HEK293 (cell line): Measurements from ENCODE around the gene RNF4.

Source experiments
- CTCF ChIA-PET: fragments of 350-600 bp; formaldehyde crosslinking; extraction: SDS; loops from one replicate; lab custom pipeline; 2021; ENCODE audit warnings: antibody characterized with exemption; lab: Yijun Ruan, JAX
- POLR2A ChIA-PET: fragments of 300-600 bp; formaldehyde crosslinking; extraction: SDS; loops from one replicate; lab custom pipeline; 2020; ENCODE audit warnings: antibody characterized with exemption, inconsistent platforms; lab: Yijun Ruan, JAX
- H3K27ac ChIP-seq: fragments of 200-500 bp; sonication (Bioruptor generic); 2 replicates; pipeline ENCODE4 v1.5.1; 2014; ENCODE audit warnings: low read depth, low read length, control low read depth, inconsistent platforms; ENCODE audit errors: extremely low read depth
- H3K36me3 ChIP-seq, 2 experiments: fragments of 200-500 bp in 1 of 2; sonication (Bioruptor generic) in 1 of 2; 1 replicate in 1 of 2; 2 replicates in 1 of 2; pipeline ENCODE4 v1.5.1; 2014 to 2017; ENCODE audit warnings: inconsistent platforms in 2 of 2, low read length in 2 of 2; ENCODE audit not compliant: control insufficient read depth in 2 of 2, insufficient read depth in 1 of 2
- H3K4me1 ChIP-seq: fragments of 200-500 bp; sonication (Bioruptor generic); 2 replicates; pipeline ENCODE4 v1.5.1; 2014; ENCODE audit warnings: mild to moderate bottlenecking, low read length, inconsistent platforms; ENCODE audit not compliant: control insufficient read depth, insufficient read depth
- H3K4me3 ChIP-seq: 2 replicates; pipeline ENCODE4 v1.5.1; 2011; ENCODE audit warnings: low read depth, mild to moderate bottlenecking, control low read depth, low read length, moderate library complexity
- H3K9me3 ChIP-seq: fragments of 200-500 bp; sonication (Bioruptor generic); 2 replicates; pipeline ENCODE4 v1.5.1; 2014; ENCODE audit warnings: low read depth, low read length, inconsistent platforms; ENCODE audit not compliant: control insufficient read depth, insufficient read depth
- HOXC10 ChIP-seq: sonication (generic); formaldehyde crosslinking; IDR thresholded peaks from 2 replicates; pipeline ENCODE4 v1.8.1; 2023; ENCODE audit warnings: mild to moderate bottlenecking, missing genetic modification reagents
- KLF1 ChIP-seq: fragments of 450-650 bp; formaldehyde crosslinking; IDR thresholded peaks from 2 replicates; pipeline ENCODE4 v1.5.1; 2016; ENCODE audit warnings: missing biosample characterization, missing genetic modification characterization
- PRDM6 ChIP-seq: fragments of 450-650 bp; formaldehyde crosslinking; IDR thresholded peaks from 2 replicates; pipeline ENCODE4 v1.5.1; 2017; ENCODE audit warnings: missing biosample characterization, missing genetic modification characterization
- SCRT1 ChIP-seq: fragments of 450-650 bp; formaldehyde crosslinking; IDR thresholded peaks from 2 replicates; pipeline ENCODE4 v1.5.1; 2016; ENCODE audit warnings: missing biosample characterization, missing genetic modification characterization, borderline replicate concordance
- SP2 ChIP-seq: fragments of 450-650 bp; formaldehyde crosslinking; IDR thresholded peaks from 2 replicates; pipeline ENCODE4 v1.5.1; 2016; ENCODE audit warnings: missing biosample characterization, missing genetic modification characterization
- ZBTB48 ChIP-seq: fragments of 450-650 bp; formaldehyde crosslinking; IDR thresholded peaks from 2 replicates; pipeline ENCODE4 v1.5.1; 2016; ENCODE audit warnings: missing biosample characterization, missing genetic modification characterization
- ZFHX2 ChIP-seq: fragments of 450-650 bp; formaldehyde crosslinking; conservative IDR thresholded peaks from 2 replicates; pipeline ENCODE4 v1.5.1; 2016; ENCODE audit warnings: missing biosample characterization, missing genetic modification characterization
- ZFP41 ChIP-seq: fragments of 450-650 bp; formaldehyde crosslinking; IDR thresholded peaks from 2 replicates; pipeline ENCODE4 v1.5.1; 2016; ENCODE audit warnings: missing biosample characterization, missing genetic modification characterization, borderline replicate concordance
- ZNF10 ChIP-seq: fragments of 450-650 bp; formaldehyde crosslinking; IDR thresholded peaks from 2 replicates; pipeline ENCODE4 v1.5.1; 2017; ENCODE audit warnings: missing biosample characterization, missing genetic modification characterization
- ZNF157 ChIP-seq: fragments of 450-650 bp; formaldehyde crosslinking; IDR thresholded peaks from 2 replicates; pipeline ENCODE4 v1.5.1; 2016; ENCODE audit warnings: missing biosample characterization, missing genetic modification characterization
- ZNF16 ChIP-seq: fragments of 450-650 bp; formaldehyde crosslinking; IDR thresholded peaks from 2 replicates; pipeline ENCODE4 v1.5.1; 2016; ENCODE audit warnings: low read depth, missing biosample characterization, missing genetic modification characterization
- ZNF175 ChIP-seq: fragments of 450-650 bp; formaldehyde crosslinking; IDR thresholded peaks from 2 replicates; pipeline ENCODE4 v1.5.1; 2016; ENCODE audit warnings: missing biosample characterization, missing genetic modification characterization
- ZNF23 ChIP-seq: fragments of 450-650 bp; formaldehyde crosslinking; IDR thresholded peaks from 2 replicates; pipeline ENCODE4 v1.5.1; 2016; ENCODE audit warnings: missing biosample characterization, missing genetic modification characterization, borderline replicate concordance
- ZNF341 ChIP-seq: fragments of 450-650 bp; formaldehyde crosslinking; IDR thresholded peaks from 2 replicates; pipeline ENCODE4; 2016; ENCODE audit warnings: low read depth, missing biosample characterization, missing genetic modification characterization
- ZNF362 ChIP-seq: fragments of 450-650 bp; formaldehyde crosslinking; IDR thresholded peaks from 2 replicates; pipeline ENCODE4 v1.5.1; 2016; ENCODE audit warnings: missing biosample characterization, missing genetic modification characterization
- ZNF37A ChIP-seq: fragments of 450-650 bp; IDR thresholded peaks from 2 replicates; pipeline ENCODE4 v1.5.1; 2018; ENCODE audit warnings: missing biosample characterization, missing genetic modification characterization
- ZNF404 ChIP-seq: fragments of 450-650 bp; formaldehyde crosslinking; IDR thresholded peaks from 2 replicates; pipeline ENCODE4 v1.5.1; 2017; ENCODE audit warnings: missing biosample characterization, missing genetic modification characterization
- ZNF48 ChIP-seq: fragments of 450-650 bp; formaldehyde crosslinking; IDR thresholded peaks from 2 replicates; pipeline ENCODE4 v1.5.1; 2016; ENCODE audit warnings: missing biosample characterization, missing genetic modification characterization
- ZNF530 ChIP-seq: fragments of 450-650 bp; formaldehyde crosslinking; IDR thresholded peaks from 2 replicates; pipeline ENCODE4 v1.5.1; 2016; ENCODE audit warnings: low read depth, missing biosample characterization, missing genetic modification characterization
- ZNF555 ChIP-seq: fragments of 450-650 bp; formaldehyde crosslinking; conservative IDR thresholded peaks from 2 replicates; pipeline ENCODE4 v1.5.1; 2017; ENCODE audit warnings: missing biosample characterization, mild to moderate bottlenecking, missing genetic modification characterization, inconsistent platforms
- ZNF560 ChIP-seq: fragments of 450-650 bp; formaldehyde crosslinking; IDR thresholded peaks from 2 replicates; pipeline ENCODE4 v1.5.1; 2017; ENCODE audit warnings: missing biosample characterization, missing genetic modification characterization, borderline replicate concordance
- ZNF600 ChIP-seq: fragments of 450-650 bp; formaldehyde crosslinking; IDR thresholded peaks from 2 replicates; pipeline ENCODE4 v1.5.1; 2016; ENCODE audit warnings: missing biosample characterization, missing genetic modification characterization
- ZNF621 ChIP-seq: fragments of 450-650 bp; formaldehyde crosslinking; IDR thresholded peaks from 2 replicates; pipeline ENCODE4 v1.5.1; 2017; ENCODE audit warnings: missing biosample characterization, missing genetic modification characterization
- ZNF624 ChIP-seq: fragments of 450-650 bp; formaldehyde crosslinking; IDR thresholded peaks from 2 replicates; pipeline ENCODE4 v1.5.1; 2017; ENCODE audit warnings: missing biosample characterization, missing genetic modification characterization
- ZNF768 ChIP-seq: fragments of 450-650 bp; formaldehyde crosslinking; IDR thresholded peaks from 2 replicates; pipeline ENCODE4 v1.5.1; 2018; ENCODE audit warnings: missing biosample characterization, mild to moderate bottlenecking, missing genetic modification characterization
- TF ChIP-seq, protein P1 (sequence below): fragments of 450-650 bp; formaldehyde crosslinking; IDR thresholded peaks from 2 replicates; pipeline ENCODE4 v1.5.1; 2016; ENCODE audit warnings: missing biosample characterization, missing genetic modification characterization

The RNF4 gene

DNA sequence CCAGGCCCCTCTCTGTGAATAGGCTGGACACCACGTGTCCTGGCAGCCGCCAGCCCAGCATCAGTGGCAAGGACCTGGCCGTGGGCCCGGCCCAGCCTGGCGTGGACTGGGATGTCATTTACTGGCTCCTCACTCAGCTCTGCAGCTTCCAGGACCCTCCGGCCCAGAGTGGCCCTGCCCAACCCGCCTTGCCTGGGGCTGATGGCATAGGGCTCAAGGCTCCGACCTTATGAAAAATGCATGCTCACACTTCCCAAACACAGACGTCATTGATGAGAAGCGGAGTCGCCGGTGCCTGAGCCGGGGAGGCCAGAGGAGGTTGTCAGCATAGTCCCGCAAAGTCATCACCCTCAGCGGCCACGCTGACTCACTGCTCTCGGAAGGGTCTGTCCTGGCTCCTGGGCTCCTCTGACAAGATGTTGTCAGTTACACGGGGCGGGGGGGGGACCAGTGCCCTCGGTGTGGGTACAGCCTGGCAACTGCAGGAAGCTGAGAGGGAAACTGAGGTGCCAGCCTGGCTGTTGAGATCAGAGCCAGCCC, 35.8 kb upstream of the RNF4 start:
- no peaks in the 10 kb centered on the region for H3K4me1 ChIP-seq
- TF ChIP-seq ZNF600 (tag by site-specific recombination) (no peak), SP2 (tag by site-specific recombination) (no peak), ZNF10 (no peak), ZNF624 (tag by site-specific recombination) (no peak), ZNF23 (tag by site-specific recombination) (no peak), ZNF37A (tag by site-specific recombination) (no peak), ZNF362 (no peak), ZBTB48 (tag by site-specific recombination) (no peak), ZNF530 (no peak), ZNF621 (tag by site-specific recombination) (no peak), ZNF16 (no peak), ZNF404 (tag by site-specific recombination) (no peak), HOXC10 (CRISPR knock-in tag) (no peak), ZFHX2 (tag by site-specific recombination) (no peak), ZNF175 (tag by site-specific recombination) (no peak), ZNF560 (tag by site-specific recombination) (no peak), SCRT1 (tag by site-specific recombination) (no peak), ZNF157 (no peak), PRDM6 (tag by site-specific recombination) (no peak)
- TF ChIP-seq, protein P1, sequence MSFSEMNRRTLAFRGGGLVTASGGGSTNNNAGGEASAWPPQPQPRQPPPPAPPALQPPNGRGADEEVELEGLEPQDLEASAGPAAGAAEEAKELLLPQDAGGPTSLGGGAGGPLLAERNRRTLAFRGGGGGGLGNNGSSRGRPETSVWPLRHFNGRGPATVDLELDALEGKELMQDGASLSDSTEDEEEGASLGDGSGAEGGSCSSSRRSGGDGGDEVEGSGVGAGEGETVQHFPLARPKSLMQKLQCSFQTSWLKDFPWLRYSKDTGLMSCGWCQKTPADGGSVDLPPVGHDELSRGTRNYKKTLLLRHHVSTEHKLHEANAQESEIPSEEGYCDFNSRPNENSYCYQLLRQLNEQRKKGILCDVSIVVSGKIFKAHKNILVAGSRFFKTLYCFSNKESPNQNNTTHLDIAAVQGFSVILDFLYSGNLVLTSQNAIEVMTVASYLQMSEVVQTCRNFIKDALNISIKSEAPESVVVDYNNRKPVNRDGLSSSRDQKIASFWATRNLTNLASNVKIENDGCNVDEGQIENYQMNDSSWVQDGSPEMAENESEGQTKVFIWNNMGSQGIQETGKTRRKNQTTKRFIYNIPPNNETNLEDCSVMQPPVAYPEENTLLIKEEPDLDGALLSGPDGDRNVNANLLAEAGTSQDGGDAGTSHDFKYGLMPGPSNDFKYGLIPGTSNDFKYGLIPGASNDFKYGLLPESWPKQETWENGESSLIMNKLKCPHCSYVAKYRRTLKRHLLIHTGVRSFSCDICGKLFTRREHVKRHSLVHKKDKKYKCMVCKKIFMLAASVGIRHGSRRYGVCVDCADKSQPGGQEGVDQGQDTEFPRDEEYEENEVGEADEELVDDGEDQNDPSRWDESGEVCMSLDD (tag by site-specific recombination), result no peak
- TF ChIP-seq, all 188 proteins: peak for 0
- Histone ChIP-seq H3K36me3 (no peaks in the 10 kb centered on the region), H3K27ac (no peak overlapping the region), H3K4me3 (no peak overlapping the region), H3K9me3 (no peaks in the 10 kb centered on the region)
- ChIA-PET POLR2A (no interaction called here), CTCF (no interaction called here)

DNA sequence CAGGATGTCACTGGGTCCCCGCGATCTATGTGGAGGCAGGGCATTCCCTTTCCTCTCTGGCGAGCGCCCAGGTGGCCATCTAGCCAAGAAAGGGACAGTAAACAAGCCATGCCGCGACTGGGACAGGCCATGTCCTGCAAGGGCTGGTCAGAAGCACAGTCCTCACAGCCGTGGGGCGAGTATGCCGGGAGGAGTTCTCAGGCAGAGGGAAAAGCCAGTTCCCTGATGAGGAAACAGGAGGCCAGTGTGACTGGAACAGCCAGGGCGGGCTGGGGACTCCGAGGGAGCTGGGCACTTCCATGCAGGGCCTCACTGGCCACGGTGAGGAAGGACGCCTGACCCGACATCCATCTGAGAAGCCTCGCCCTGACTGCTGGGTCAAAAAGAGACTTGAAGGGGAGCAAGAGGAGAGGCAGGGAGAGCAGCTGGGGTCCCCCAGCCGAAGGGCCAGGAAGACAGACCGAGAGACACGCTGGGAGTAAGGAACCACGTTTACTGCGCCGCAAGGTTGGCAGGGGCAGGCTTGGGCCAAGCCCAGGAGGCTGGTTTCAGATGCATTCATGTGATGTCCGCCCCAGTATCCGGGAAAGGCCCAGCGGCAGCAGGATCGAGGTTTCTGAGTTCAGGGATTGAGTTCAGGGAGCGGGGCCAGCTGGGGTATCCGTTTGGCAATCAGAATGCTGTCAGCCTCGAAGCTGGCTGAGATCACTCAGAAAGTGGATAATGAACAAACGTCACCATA, 35.1 kb upstream of the RNF4 start:
- H3K4me3 ChIP-seq, result no peak overlapping the region
- TF ChIP-seq ZNF48 (tag by site-specific recombination) (no peak), ZNF768 (tag by site-specific recombination) (no peak), ZFP41 (no peak), KLF1 (tag by site-specific recombination) (no peak), ZNF555 (no peak), ZNF341 (tag by site-specific recombination) (peak; percentile 44)
- TF ChIP-seq, all 188 proteins: peak for 1
- Histone ChIP-seq H3K27ac (no peak overlapping the region), H3K36me3 (no peaks in the 10 kb centered on the region), H3K4me1 (no peaks in the 10 kb centered on the region), H3K9me3 (no peaks in the 10 kb centered on the region)
- POLR2A ChIA-PET, result no interaction called here
- CTCF ChIA-PET, result interaction anchor here (0.9 kb wide), 1 partner anchor 12 kb away, joined by 3 read pairs; no protein-coding TSS in a partner anchor
